Muscle of leg (tissue), 11 donors: Measurements from ENCODE around the gene PMEPA1. TPM values are rescaled to one million over a fixed set of nuclear protein-coding genes. Genes with fewer than 3 reads are reported as not detected.
"Not testable (repeated sequence)": the region's sequence is repeated elsewhere in the genome, so short reads cannot be mapped to it uniquely, and the experiment has no call there.

Experiments used
- DNase-seq: peaks from one replicate; pipeline ENCODE4 v3.0.0; 2013
- H3K27ac ChIP-seq: one replicate; pipeline ENCODE4 v1.5.1; 2013; ENCODE audit warnings: mild to moderate bottlenecking, low read length, control low read depth
- H3K27me3 ChIP-seq: one replicate; pipeline ENCODE4 v1.6.1; 2013; ENCODE audit warnings: low read length; ENCODE audit not compliant: control insufficient read depth, insufficient read depth
- H3K36me3 ChIP-seq: one replicate; pipeline ENCODE4 v1.6.1; 2013; ENCODE audit warnings: low read length; ENCODE audit not compliant: control insufficient read depth, insufficient read depth
- H3K4me1 ChIP-seq: one replicate; pipeline ENCODE4 v1.6.1; 2013; ENCODE audit warnings: low read length; ENCODE audit not compliant: control insufficient read depth, insufficient read depth
- H3K4me3 ChIP-seq: one replicate; pipeline ENCODE4 v1.5.1; 2013; ENCODE audit warnings: low read length, control low read depth
- H3K9me3 ChIP-seq: replicated peaks from 2 replicates; pipeline ENCODE4 v1.6.1; 2013; ENCODE audit warnings: low read depth, low read length; ENCODE audit not compliant: control insufficient read depth
- WGBS: methylation state at CpG from one replicate; pipeline ENCODE4 v1.1.5; 2013; ENCODE audit warnings: missing lambda C conversion rate; ENCODE audit not compliant: insufficient coverage; 5-methylcytosine and 5-hydroxymethylcytosine counted together
- polyA plus RNA-seq, 8 donors: library from polyadenylated mRNA; unstranded; fragments of 120-200 nt; gene quantifications; one replicate each; pipeline versions ENCODE4 v1.2.1 to v1.2.3, GENCODE V29; 2013; ENCODE audit warnings: inconsistent platforms in 1 of 8, low replicate concordance in 1 of 8; ENCODE audit not compliant: insufficient read length in 8 of 8, insufficient read depth in 1 of 8
- total RNA-seq: library from RNA; stranded (reverse); fragments of 120-200 nt; gene quantifications from one replicate; pipeline ENCODE4 v1.2.4, GENCODE V29; 2013

The PMEPA1 gene
- total and polyA plus RNA-seq, 9 donors: 8.2 to 29.4 (median 23.3) TPM

DNA sequence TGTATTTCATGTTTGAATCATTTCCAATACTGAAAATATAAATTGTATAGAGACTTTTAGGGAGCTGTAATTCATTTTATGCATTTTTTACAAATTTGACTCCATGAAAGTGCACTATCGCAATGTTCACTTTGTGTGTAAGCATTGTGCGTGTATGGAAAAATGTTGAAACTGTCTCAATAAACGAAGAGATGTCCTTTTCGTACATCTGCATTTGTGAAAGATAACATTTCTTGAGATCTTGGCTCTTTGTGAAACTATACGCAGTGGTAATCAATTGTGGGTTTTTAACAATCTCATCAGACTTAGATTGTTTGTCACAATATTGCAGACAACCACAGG, 70.9 kb downstream of the PMEPA1 start:
- WGBS: 100% methylated on average over 1 of the region's 5 CpGs
- no peak overlapping the region for H3K27ac ChIP-seq
- H3K4me3 ChIP-seq: no peak overlapping the region
- DNase-seq: no peak
- no peaks in the 10 kb centered on the region for H3K36me3 ChIP-seq
- H3K9me3 ChIP-seq: peaks cover 7% of the 10 kb centered on the region
- H3K4me1 ChIP-seq: no peaks in the 10 kb centered on the region
- H3K27me3 ChIP-seq: peaks cover 4% of the 10 kb centered on the region

DNA sequence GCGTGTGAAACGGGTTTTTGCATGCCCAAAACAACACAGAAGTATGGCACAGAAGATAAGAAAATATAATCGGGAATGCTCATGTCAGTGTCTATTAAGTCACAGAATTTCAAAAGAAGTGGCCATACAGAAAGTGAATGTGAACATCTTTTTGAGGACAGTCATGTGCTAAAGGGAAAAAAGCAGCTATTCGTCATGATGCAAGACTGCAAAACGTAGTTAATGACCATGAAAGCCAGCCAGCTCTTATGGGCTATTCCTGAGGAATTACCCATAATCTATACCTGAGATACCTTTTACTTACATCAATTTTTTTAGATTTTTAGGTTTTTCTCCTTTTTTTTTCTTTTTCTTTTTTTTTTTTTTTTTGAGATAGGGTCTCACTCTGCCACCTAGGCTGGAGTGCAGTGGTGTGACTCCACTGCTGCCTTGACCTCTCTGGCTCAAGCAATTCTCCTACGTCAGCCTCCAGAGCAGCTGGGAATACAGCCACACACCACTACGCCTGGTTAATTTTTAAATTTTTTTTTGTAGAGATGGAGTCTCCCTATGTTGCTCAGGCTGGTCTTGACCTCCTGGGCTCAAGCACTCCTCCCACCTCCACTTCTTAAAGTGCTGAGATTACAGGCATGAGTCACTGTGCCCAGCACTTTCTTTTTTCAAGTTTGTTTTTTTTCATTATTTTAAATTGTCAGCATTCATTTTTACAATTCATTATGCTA, 71.5 kb downstream of the PMEPA1 start:
- Histone ChIP-seq H3K9me3 (peaks cover 2% of the 10 kb centered on the region), H3K27me3 (peaks cover 4% of the 10 kb centered on the region), H3K27ac (no peak overlapping the region), H3K4me1 (no peaks in the 10 kb centered on the region), H3K4me3 (no peak overlapping the region), H3K36me3 (no peaks in the 10 kb centered on the region)
- 89% methylated on average over 3 of the region's 7 CpGs for WGBS
- no peak for DNase-seq

DNA sequence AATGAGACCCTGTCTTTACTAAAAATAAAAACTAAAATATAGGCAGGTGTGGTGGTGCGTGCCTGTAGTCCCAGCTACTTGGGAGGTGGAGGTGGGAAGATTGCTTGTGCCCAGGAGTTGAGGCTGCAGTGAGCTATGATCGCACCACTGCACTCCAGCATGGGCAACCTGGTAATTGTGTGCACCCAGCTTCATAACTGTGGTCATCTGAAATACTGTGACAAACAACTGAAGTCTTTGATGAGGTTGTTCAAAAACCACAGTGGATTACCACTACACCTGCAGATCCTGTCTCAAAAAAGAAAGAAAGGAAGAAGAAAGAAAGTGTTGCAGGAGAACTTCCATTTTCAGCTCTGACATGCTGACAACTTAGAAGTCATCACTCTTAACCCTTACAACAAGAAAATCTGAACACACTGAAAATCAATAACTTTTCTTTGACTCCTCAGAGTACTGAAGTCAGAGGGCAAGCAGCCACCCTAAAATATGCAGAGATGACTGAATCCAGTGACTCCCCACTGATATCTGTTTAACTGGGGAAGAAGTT, 75.8 kb downstream of the PMEPA1 start:
- DNase-seq: no peak
- Histone ChIP-seq H3K36me3 (no peaks in the 10 kb centered on the region), H3K4me1 (no peaks in the 10 kb centered on the region), H3K27me3 (peaks cover 4% of the 10 kb centered on the region), H3K27ac (no peak overlapping the region), H3K9me3 (peaks cover 2% of the 10 kb centered on the region), H3K4me3 (no peak overlapping the region)
- 100% methylated on average over 1 of the region's 2 CpGs for WGBS

DNA sequence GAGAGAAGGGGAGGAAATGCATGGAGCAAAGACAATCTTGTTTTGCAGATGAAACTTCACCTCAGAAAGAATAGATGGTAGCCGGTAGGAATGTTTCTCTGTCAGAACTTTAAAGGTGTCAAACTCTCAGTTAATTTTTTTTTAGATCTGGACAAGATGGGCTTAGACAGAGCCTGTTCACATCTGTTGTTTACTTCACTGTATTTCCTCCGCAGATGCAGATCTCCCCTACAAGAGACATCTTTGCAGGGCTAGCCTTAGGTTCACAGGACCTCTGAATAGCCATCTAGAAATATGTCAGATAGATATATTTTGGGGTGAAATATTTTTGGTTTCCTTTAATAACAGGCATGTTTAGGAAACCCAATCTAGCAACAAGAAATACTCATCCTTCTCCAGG, 77.5 kb downstream of the PMEPA1 start:
- H3K9me3 ChIP-seq: peaks cover 2% of the 10 kb centered on the region
- DNase-seq: no peak
- no peaks in the 10 kb centered on the region for H3K36me3 ChIP-seq
- 20% methylated on average over 1 of the region's 2 CpGs for WGBS
- H3K27ac ChIP-seq: no peak overlapping the region
- no peak overlapping the region for H3K4me3 ChIP-seq
- peaks cover 4% of the 10 kb centered on the region for H3K27me3 ChIP-seq
- H3K4me1 ChIP-seq: peaks cover 10% of the 10 kb centered on the region

DNA sequence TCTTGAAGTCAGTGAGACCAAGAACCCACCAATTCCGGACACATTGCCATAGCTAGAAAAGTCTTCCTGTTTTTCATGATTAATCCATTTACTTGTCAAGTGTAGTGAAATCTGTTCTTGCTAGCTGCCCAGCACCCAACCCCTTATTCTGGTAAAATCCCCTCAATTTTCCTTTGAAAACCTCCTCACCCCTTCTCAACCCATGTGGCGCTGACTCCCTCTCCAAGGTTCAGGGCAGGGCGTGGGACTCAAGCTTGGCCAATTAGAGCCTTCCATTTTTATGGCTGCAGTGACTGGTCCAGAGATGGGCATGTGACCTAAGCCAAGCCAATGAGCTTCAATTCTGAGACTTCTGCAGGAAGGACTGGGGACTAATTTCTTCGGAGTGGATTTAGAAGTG, 79.8 kb downstream of the PMEPA1 start:
- no peaks in the 10 kb centered on the region for H3K36me3 ChIP-seq
- H3K27me3 ChIP-seq: peaks cover 4% of the 10 kb centered on the region
- DNase-seq: no peak
- H3K4me3 ChIP-seq: no peak overlapping the region
- WGBS: 90% methylated on average over 2 of the region's 4 CpGs
- H3K9me3 ChIP-seq: no peaks in the 10 kb centered on the region
- H3K27ac ChIP-seq: no peak overlapping the region
- H3K4me1 ChIP-seq: peaks cover 13% of the 10 kb centered on the region

DNA sequence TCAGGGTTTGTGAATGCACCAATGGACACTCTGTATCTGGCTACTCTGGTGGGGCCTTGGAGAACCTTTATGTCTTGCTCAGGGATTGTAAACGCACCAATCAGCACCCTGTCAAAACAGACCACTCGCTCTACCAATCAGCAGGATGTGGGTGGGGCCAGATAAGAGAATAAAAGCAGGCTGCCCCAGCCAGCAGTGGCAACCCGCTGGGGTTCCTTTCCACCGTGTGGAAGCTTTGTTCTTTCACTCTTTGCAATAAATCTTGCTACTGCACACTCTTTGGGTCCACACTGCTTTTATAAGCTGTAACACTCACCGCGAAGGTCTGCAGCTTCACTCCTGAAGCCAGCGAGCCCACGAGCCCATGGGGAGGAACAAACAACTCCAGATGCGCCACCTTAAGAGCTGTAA, 80.3 kb downstream of the PMEPA1 start:
- not testable (repeated sequence) for DNase-seq, H3K4me3 ChIP-seq, H3K9me3 ChIP-seq, H3K27me3 ChIP-seq, H3K27ac ChIP-seq, H3K36me3 ChIP-seq
- peaks cover 13% of the 10 kb centered on the region for H3K4me1 ChIP-seq
- WGBS: 72% methylated on average over 7 of the region's 9 CpGs

DNA sequence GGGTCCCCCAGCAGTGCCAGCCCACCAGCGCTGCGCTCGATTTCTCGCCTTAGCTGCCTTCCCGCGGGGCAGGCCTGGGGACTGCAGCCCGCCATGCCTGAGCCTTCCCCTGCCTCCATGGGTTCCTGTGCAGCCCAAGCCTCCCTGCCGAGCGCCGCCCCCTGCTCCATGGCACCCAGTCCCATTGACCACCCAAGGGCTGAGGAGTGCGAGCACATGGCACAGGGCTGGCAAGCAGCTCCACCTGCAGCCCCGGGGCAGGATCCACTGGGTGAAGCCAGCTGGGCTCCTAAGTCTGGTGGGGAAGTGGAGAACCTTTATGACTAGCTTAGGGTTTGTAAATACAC, 80.9 kb downstream of the PMEPA1 start:
- not testable (repeated sequence) for H3K4me3 ChIP-seq, H3K36me3 ChIP-seq, H3K27me3 ChIP-seq, H3K9me3 ChIP-seq, DNase-seq
- Histone ChIP-seq H3K27ac (peak overlapping the region; percentile 86), H3K4me1 (peaks cover 13% of the 10 kb centered on the region)
- 93% methylated on average over 3 of the region's 12 CpGs for WGBS

DNA sequence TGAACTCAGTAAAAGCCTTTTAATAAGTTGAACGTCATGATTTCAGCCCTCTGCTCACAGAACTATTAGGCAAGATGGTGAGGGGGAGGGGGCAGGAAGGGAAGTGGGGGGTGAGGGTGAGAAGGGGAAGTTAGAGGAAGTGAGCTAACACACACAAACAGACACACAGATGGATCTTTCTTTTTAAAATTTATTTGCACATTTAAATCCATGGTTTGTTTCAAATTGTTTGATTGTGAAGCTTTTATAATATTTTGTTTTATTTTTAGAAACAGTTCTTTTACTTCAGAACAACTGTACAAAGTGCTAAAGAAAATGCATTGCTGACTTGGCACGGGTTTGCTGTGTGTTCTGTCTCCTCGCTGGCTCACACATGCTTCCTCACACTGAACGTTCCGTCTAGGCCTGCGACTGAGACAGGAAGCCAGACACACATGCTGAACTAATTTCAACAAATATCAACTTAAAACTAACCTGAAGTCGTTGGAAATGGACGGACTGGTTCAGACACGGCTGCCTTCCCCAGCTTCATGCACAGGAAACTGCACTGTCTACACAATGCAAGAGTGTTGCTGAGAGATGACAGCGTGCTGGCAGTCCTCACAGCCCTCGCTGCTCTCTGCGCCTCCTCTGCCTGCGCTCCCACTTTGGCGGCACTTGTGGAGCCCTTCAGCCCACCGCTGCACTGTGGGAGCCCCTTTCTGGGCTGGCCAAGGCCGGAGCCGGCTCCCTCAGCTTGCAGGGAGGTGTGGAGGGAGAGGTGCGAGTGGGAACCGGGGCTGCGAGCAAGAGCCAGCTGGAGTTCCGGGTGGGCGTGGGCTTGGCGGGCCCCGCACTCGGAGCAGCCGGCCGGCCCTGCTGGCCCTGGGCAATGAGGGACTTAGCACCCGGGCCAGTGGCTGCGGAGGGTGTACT, 81.5 kb downstream of the PMEPA1 start:
- H3K36me3 ChIP-seq: no peaks in the 10 kb centered on the region
- no peak overlapping the region for H3K4me3 ChIP-seq
- 17% methylated on average over 20 of the region's 29 CpGs for WGBS
- H3K27me3 ChIP-seq: no peaks in the 10 kb centered on the region
- peaks cover 13% of the 10 kb centered on the region for H3K4me1 ChIP-seq
- peak overlapping the region; percentile 86 for H3K27ac ChIP-seq
- H3K9me3 ChIP-seq: peaks cover 3% of the 10 kb centered on the region
- DNase-seq: peak; percentile 92

DNA sequence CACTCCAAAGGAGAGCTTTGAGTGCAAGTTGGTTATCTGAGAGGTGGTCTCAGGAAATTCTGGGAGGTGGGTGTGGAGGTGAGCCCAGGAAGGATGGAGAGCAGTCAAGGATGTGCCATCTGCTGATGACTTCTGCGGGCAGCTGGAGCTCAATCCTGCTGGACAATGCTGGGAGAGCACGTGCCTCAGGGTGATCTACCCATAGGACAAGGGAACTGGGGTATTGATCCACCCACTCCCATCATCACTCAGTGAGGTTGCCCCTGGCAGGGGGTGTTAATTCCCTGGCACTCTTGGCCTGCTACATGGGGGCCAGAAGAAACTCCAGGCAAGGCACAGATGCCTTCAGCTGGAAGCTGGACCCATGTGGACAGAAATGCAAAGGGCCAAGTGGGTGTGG, 82.5 kb downstream of the PMEPA1 start:
- peak overlapping the region; percentile 86 for H3K27ac ChIP-seq
- no CpG with 5 or more reads among the region's 2 CpGs for WGBS
- peaks cover 13% of the 10 kb centered on the region for H3K4me1 ChIP-seq
- peaks cover 2% of the 10 kb centered on the region for H3K27me3 ChIP-seq
- H3K4me3 ChIP-seq: no peak overlapping the region
- no peaks in the 10 kb centered on the region for H3K36me3 ChIP-seq
- peaks cover 3% of the 10 kb centered on the region for H3K9me3 ChIP-seq
- no peak for DNase-seq

DNA sequence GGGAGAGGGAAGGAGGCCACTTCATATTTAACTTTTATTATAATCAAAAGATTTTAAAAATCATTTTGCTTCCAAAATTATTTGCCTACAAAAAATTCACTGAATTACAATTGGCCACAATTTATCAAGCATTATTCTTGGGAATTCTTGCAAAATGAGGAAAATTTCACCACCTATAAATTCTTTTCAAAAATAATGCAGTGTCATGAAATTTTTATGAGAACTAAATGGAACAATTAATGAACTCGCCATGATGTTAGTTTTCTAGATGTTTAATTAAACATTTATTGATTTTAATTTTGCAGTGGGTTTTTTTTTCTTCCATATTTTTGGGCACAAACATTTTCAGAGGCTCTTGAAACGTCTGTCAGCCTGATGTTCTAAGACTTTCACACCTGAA, 83.8 kb downstream of the PMEPA1 start:
- no peak overlapping the region for H3K27ac ChIP-seq
- 60% methylated on average over 1 of the region's 2 CpGs for WGBS
- H3K4me3 ChIP-seq: no peak overlapping the region
- peaks cover 3% of the 10 kb centered on the region for H3K9me3 ChIP-seq
- H3K4me1 ChIP-seq: peaks cover 13% of the 10 kb centered on the region
- no peaks in the 10 kb centered on the region for H3K36me3 ChIP-seq
- H3K27me3 ChIP-seq: peaks cover 2% of the 10 kb centered on the region
- DNase-seq: no peak
